CD14-positive monocyte (primary cell): Measurements from ENCODE around the gene PRIM2. TPM values are rescaled to one million over a fixed set of nuclear protein-coding genes. Genes with fewer than 3 reads are reported as not detected.

Experiments
- DNase-seq, 3 donors: peaks; one replicate each; pipeline ENCODE4 v3.0.0-alpha.2; 2011 to 2022
- H2AFZ ChIP-seq: 2 replicates; pipeline ENCODE4 v1.6.0; 2012; ENCODE audit warnings: mild to moderate bottlenecking, low read depth, low read length, inconsistent platforms; ENCODE audit not compliant: insufficient read depth, poor library complexity, severe bottlenecking
- H3K27ac ChIP-seq, 2 donors: 1 replicate in 1 of 2; 2 replicates in 1 of 2; pipeline ENCODE4 v1.5.1; 2012 to 2013; ENCODE audit warnings: low read length in 2 of 2, control low read depth in 1 of 2, inconsistent platforms in 1 of 2, low read depth in 1 of 2, mild to moderate bottlenecking in 1 of 2
- H3K27me3 ChIP-seq, 2 donors: one replicate each; pipeline versions ENCODE4 v1.6.0 to v1.6.1; 2011 to 2013; ENCODE audit warnings: low read length in 2 of 2; ENCODE audit not compliant: control insufficient read depth in 2 of 2, insufficient read depth in 2 of 2
- H3K36me3 ChIP-seq, 2 donors: replicated peaks in 1 of 2; 1 replicate in 1 of 2; 2 replicates in 1 of 2; pipeline versions ENCODE4 v1.5.1 to v1.6.1; 2012 to 2013; ENCODE audit warnings: low read length in 2 of 2, control low read depth in 1 of 2, inconsistent platforms in 1 of 2, mild to moderate bottlenecking in 1 of 2; ENCODE audit not compliant: insufficient read depth in 2 of 2, control insufficient read depth in 1 of 2
- H3K4me1 ChIP-seq, 2 donors: 1 replicate in 1 of 2; 2 replicates in 1 of 2; pipeline versions ENCODE4 v1.5.1 to v1.6.1; 2012 to 2013; ENCODE audit warnings: low read length in 2 of 2, control low read depth in 1 of 2, inconsistent platforms in 1 of 2, mild to moderate bottlenecking in 1 of 2, moderate library complexity in 1 of 2; ENCODE audit not compliant: insufficient read depth in 2 of 2, control insufficient read depth in 1 of 2
- H3K4me2 ChIP-seq: replicated peaks from 2 replicates; pipeline ENCODE3; 2012; ENCODE audit warnings: low read length, moderate library complexity, mild to moderate bottlenecking; ENCODE audit not compliant: poor library complexity, severe bottlenecking; ENCODE audit errors: extremely low read depth
- H3K4me3 ChIP-seq, 3 experiments: fragments of 200-600 bp in 1 of 3; sonication (generic) in 1 of 3; replicated peaks in 1 of 3; 1 replicate in 2 of 3; 2 replicates in 1 of 3; pipeline ENCODE4 v1.5.1; 2011 to 2013; ENCODE audit warnings: low read length in 3 of 3, mild to moderate bottlenecking in 3 of 3, control low read depth in 2 of 3, low read depth in 2 of 3, inconsistent platforms in 1 of 3, moderate library complexity in 1 of 3
- H3K79me2 ChIP-seq: 2 replicates; pipeline ENCODE4 v1.6.0; 2012; ENCODE audit warnings: mild to moderate bottlenecking, control low read depth, inconsistent platforms, low read length, moderate library complexity; ENCODE audit not compliant: insufficient read depth
- H3K9ac ChIP-seq: 2 replicates; pipeline ENCODE4 v1.6.0; 2017; ENCODE audit warnings: low read length, mild to moderate bottlenecking; ENCODE audit not compliant: insufficient read depth, poor library complexity, severe bottlenecking
- H3K9me3 ChIP-seq, 2 donors: replicated peaks in 1 of 2; 1 replicate in 1 of 2; 2 replicates in 1 of 2; pipeline versions ENCODE4 v1.5.1 to v1.6.1; 2012 to 2013; ENCODE audit warnings: low read length in 2 of 2, control low read depth in 1 of 2; ENCODE audit not compliant: control insufficient read depth in 1 of 2, insufficient read depth in 1 of 2
- H4K20me1 ChIP-seq: 2 replicates; pipeline ENCODE4 v1.6.0; 2012; ENCODE audit warnings: mild to moderate bottlenecking, low read length, control low read depth, moderate library complexity; ENCODE audit not compliant: insufficient read depth
- H3K27ac Mint-ChIP-seq, 7 donors: one replicate each; pipeline ENCODE4 v1.8.0; 2020; ENCODE audit warnings: mild to moderate bottlenecking in 7 of 7, mixed read lengths in 7 of 7, moderate library complexity in 6 of 7, inconsistent platforms in 2 of 7
- H3K27me3 Mint-ChIP-seq, 3 donors: one replicate each; pipeline ENCODE4 v1.8.0; 2021 to 2022; ENCODE audit warnings: low read depth in 3 of 3, mild to moderate bottlenecking in 3 of 3, mixed read lengths in 3 of 3, moderate library complexity in 3 of 3, inconsistent platforms in 1 of 3
- H3K36me3 Mint-ChIP-seq, 2 donors: one replicate each; pipeline ENCODE4 v1.8.0; 2020; ENCODE audit warnings: mixed read lengths in 2 of 2, inconsistent platforms in 1 of 2, mild to moderate bottlenecking in 1 of 2
- H3K4me1 Mint-ChIP-seq: one replicate; pipeline ENCODE4 v1.8.0; 2020; ENCODE audit warnings: mild to moderate bottlenecking, mixed read lengths
- H3K4me3 Mint-ChIP-seq, 2 donors: one replicate each; pipeline ENCODE4 v1.8.0; 2020; ENCODE audit warnings: mild to moderate bottlenecking in 2 of 2, mixed read lengths in 2 of 2, moderate library complexity in 1 of 2
- H3K9me3 Mint-ChIP-seq, 7 donors: one replicate each; pipeline ENCODE4 v1.8.0; 2020 to 2022; ENCODE audit warnings: mixed read lengths in 7 of 7, mild to moderate bottlenecking in 6 of 7, moderate library complexity in 6 of 7, inconsistent platforms in 2 of 7
- CTCF ChIP-seq: fragments of 200-600 bp; IDR thresholded peaks from one replicate; pipeline ENCODE4 v1.8.0; 2022; ENCODE audit warnings: antibody characterized with exemption, mild to moderate bottlenecking
- WGBS: methylation state at CpG from one replicate; pipeline ENCODE4 v1.1.5; 2013; ENCODE audit warnings: missing lambda C conversion rate; ENCODE audit not compliant: insufficient coverage; 5-methylcytosine and 5-hydroxymethylcytosine counted together
- intact Hi-C, 2 donors: fragments of 100-400 bp; cut with micrococcal nuclease; formaldehyde crosslinking; loops; one replicate each; pipeline versions ENCODE4 v1.15.0 to v1.15.1; 2023
- polyA plus RNA-seq, 3 donors: library from polyadenylated mRNA; depleted of rRNA in 1 of 3; unstranded in 2 of 3; stranded (reverse) in 1 of 3; fragments of 300-500 nt in 2 of 3; fragments of >200 nt in 1 of 3; fragmentation: Illumina TruSeq in 2 of 3; gene quantifications; 1 replicate in 2 of 3; 2 replicates in 1 of 3; pipeline ENCODE4 v1.2.3, GENCODE V29; 2012 to 2021

PRIM2 gene
- polyA plus RNA-seq, 3 donors, result 2.8 to 5.1 (median 4.2) TPM

DNA sequence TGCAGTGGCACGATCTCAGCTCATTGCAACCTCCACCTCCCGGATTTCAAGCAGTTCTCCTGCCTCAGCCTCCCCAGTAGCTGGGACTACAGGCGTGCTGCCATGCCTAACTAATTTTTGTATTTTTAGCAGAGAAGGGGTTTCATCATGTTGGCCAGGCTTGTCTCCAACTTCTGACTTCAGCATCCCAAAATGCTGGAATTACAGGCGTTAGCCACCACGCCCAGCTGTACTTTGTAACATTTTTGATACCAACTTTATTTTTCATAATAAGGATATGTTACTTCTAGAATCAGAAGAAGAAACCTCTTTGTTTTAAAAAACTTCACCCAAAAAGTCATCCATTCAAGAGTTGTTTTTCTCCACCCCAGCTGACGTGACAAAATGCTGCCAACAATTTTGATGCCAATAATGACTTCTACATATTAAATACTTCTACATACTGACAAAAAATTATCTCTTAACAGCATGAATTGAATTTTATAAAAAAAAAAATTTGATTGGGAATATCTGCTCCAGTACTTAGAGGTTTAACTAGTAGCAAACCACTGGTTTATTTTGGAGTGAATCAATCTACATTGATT lies 22.5 kb upstream of the PRIM2 start:
- no peak for TF ChIP-seq CTCF
- no peak overlapping the region for H2AFZ ChIP-seq
- Mint-ChIP-seq H3K9me3 (peaks cover 0 to 7% (median 0%) of the 10 kb centered on the region in 7 donors), H3K36me3 (no peaks in the 10 kb centered on the region), H3K27me3 (peaks cover 0 to 6% (median 0%) of the 10 kb centered on the region in 3 donors), H3K4me1 (no peaks in the 10 kb centered on the region), H3K4me3 (no peak overlapping the region), H3K27ac (no peak overlapping the region)
- no peak for DNase-seq
- no peaks in the 10 kb centered on the region for H3K9me3 ChIP-seq
- H3K27me3 ChIP-seq, result no peaks in the 10 kb centered on the region
- H3K4me1 ChIP-seq, result no peaks in the 10 kb centered on the region
- H3K4me2 ChIP-seq, result no peak overlapping the region
- no peaks in the 10 kb centered on the region for H3K79me2 ChIP-seq
- no peak overlapping the region for H3K27ac ChIP-seq
- H3K4me3 ChIP-seq, result no peak overlapping the region
- no peaks in the 10 kb centered on the region for H4K20me1 ChIP-seq
- H3K9ac ChIP-seq, result no peak overlapping the region
- WGBS, result 100% methylated on average over 1 of the region's 6 CpGs
- intact Hi-C loops, result no loop called here
- H3K36me3 ChIP-seq, result no peaks in the 10 kb centered on the region

- DNase-seq, result no peak
- Histone ChIP-seq H3K4me1 (no peaks in the 10 kb centered on the region), H3K27ac (no peak overlapping the region), H3K79me2 (no peaks in the 10 kb centered on the region), H3K9me3 (no peaks in the 10 kb centered on the region), H4K20me1 (no peaks in the 10 kb centered on the region), H3K4me2 (no peak overlapping the region), H3K36me3 (no peaks in the 10 kb centered on the region), H2AFZ (no peak overlapping the region), H3K9ac (no peak overlapping the region), H3K4me3 (no peak overlapping the region), H3K27me3 (no peaks in the 10 kb centered on the region)
- Mint-ChIP-seq H3K36me3 (no peaks in the 10 kb centered on the region), H3K4me3 (no peak overlapping the region), H3K9me3 (peaks cover 0 to 2% (median 0%) of the 10 kb centered on the region in 7 donors), H3K27ac (no peak overlapping the region), H3K4me1 (no peaks in the 10 kb centered on the region), H3K27me3 (peaks cover 0 to 6% (median 2%) of the 10 kb centered on the region in 3 donors)
- WGBS, result no CpG with 5 or more reads among the region's 1 CpG
- intact Hi-C loops, result no loop called here
- TF ChIP-seq CTCF, result no peak
These were observed 19.9 kb upstream of the PRIM2 start for GRCh38 chr6:57297505-57297904.
